Suprapubic skin (tissue), 4 donors: ENCODE measurements around the gene ANKRD13D.

ENCODE experiments used
- CTCF ChIP-seq, 2 donors: fragments of 200-600 bp in 1 of 2; fragments of 450-650 bp in 1 of 2; sonication (generic) in 1 of 2; IDR thresholded peaks; one replicate each; pipeline ENCODE4 v1.5.1; 2016 to 2019; ENCODE audit warnings: antibody characterized with exemption in 2 of 2, mild to moderate bottlenecking in 1 of 2, moderate library complexity in 1 of 2
- EP300 ChIP-seq: sonication (generic); formaldehyde crosslinking; IDR thresholded peaks from one replicate; pipeline ENCODE4 v1.6.1; 2017; ENCODE audit warnings: antibody characterized with exemption
- POLR2A ChIP-seq, 2 donors: fragments of 450-650 bp; IDR thresholded peaks; one replicate each; pipeline ENCODE4 v1.6.1; 2017; ENCODE audit warnings: antibody characterized with exemption in 2 of 2, mild to moderate bottlenecking in 2 of 2, moderate library complexity in 2 of 2
- POLR2AphosphoS5 ChIP-seq, 3 donors: sonication (generic); formaldehyde crosslinking; IDR thresholded peaks; one replicate each; pipeline ENCODE4 v1.6.1; 2017; ENCODE audit warnings: antibody characterized with exemption in 3 of 3

- TF ChIP-seq POLR2AphosphoS5 (IDR thresholded peaks at IDR 0.05) (peak in 1 of 3 donors; percentile 6), CTCF (IDR thresholded peaks at IDR 0.05) (no peak), POLR2A (IDR thresholded peaks at IDR 0.05) (no peak), EP300 (no peak)
These were observed 28.9 kb downstream of the ANKRD13D start for GRCh38 chr11:67317888-67318555.
